Stomach (tissue), 9 donors: ENCODE data around the gene G6PC3. TPM values are rescaled to one million over a fixed set of nuclear protein-coding genes. Genes with fewer than 3 reads are reported as not detected.

Experiments used
- DNase-seq, 2 donors: peaks; one replicate each; pipeline versions ENCODE4 v3.0.0 to v3.0.0-alpha.2; 2013 to 2019
- H3K27ac ChIP-seq, 5 donors: fragments of 200-600 bp in 4 of 5; sonication (generic) in 4 of 5; one replicate each; pipeline ENCODE4 v1.5.1; 2013 to 2019; ENCODE audit warnings: mild to moderate bottlenecking in 1 of 5, moderate library complexity in 1 of 5
- H3K27me3 ChIP-seq, 3 donors: fragments of 200-600 bp; sonication (generic); one replicate each; pipeline ENCODE4 v1.5.1; 2017 to 2019; ENCODE audit warnings: mixed run types in 1 of 3
- H3K36me3 ChIP-seq, 4 donors: fragments of 200-600 bp; sonication (generic); 1 replicate in 3 of 4; 2 replicates in 1 of 4; pipeline ENCODE4 v1.5.1; 2016 to 2019
- H3K4me1 ChIP-seq, 4 donors: fragments of 200-600 bp; sonication (generic); one replicate each; pipeline ENCODE4 v1.5.1; 2016 to 2019
- H3K4me3 ChIP-seq, 4 donors: fragments of 200-600 bp; sonication (generic) in 3 of 4; one replicate each; pipeline ENCODE4 v1.5.1; 2016 to 2019; ENCODE audit warnings: mild to moderate bottlenecking in 1 of 4
- H3K9me3 ChIP-seq, 4 donors: fragments of 200-600 bp; sonication (generic); one replicate each; pipeline ENCODE4 v1.5.1; 2016 to 2019
- EP300 ChIP-seq: sonication (generic); formaldehyde crosslinking; IDR thresholded peaks from one replicate; pipeline ENCODE4 v1.6.1; 2017; ENCODE audit warnings: antibody characterized with exemption
- POLR2A ChIP-seq, 4 donors: fragments of 450-650 bp; IDR thresholded peaks; one replicate each; pipeline ENCODE4 v1.6.1; 2016; ENCODE audit warnings: antibody characterized with exemption in 4 of 4, control low read depth in 2 of 4, mild to moderate bottlenecking in 1 of 4, moderate library complexity in 1 of 4
- POLR2AphosphoS5 ChIP-seq, 3 donors: sonication (generic); formaldehyde crosslinking; IDR thresholded peaks; one replicate each; pipeline ENCODE4 v1.6.1; 2016; ENCODE audit warnings: antibody characterized with exemption in 3 of 3
- WGBS, 5 donors: extraction: QIAGEN DNeasy Blood & Tissue Kit in 3 of 5; methylation state at CpG; one replicate each; pipeline versions ENCODE4 v1.1.5 to v1.1.7; 2013 to 2018; 5-methylcytosine and 5-hydroxymethylcytosine counted together
- intact Hi-C: fragments of 100-400 bp; cut with DNase I; formaldehyde crosslinking; loops from one replicate; pipeline ENCODE4 v1.15.1; 2023; ENCODE audit warnings: low total_unique reads
- polyA plus RNA-seq, 3 donors: library from polyadenylated mRNA; stranded (reverse); fragments of 200-250 nt; gene quantifications; one replicate each; pipeline ENCODE4 v1.2.3, GENCODE V29; 2013
- total RNA-seq, 5 donors: library from RNA; depleted of rRNA; stranded (reverse); fragments of >200 nt; gene quantifications; one replicate each; pipeline versions ENCODE4 v1.1.0 to v1.2.3, GENCODE V29; 2014 to 2016
- TF ChIP-seq, protein P1 (sequence below), 7 experiments: fragments of 450-650 bp in 4 of 7; fragments of 200-600 bp in 3 of 7; sonication (generic) in 3 of 7; IDR thresholded peaks; one replicate each; pipeline ENCODE4 v1.5.1; 2016 to 2019; ENCODE audit warnings: antibody characterized with exemption in 7 of 7, control low read depth in 2 of 7, mild to moderate bottlenecking in 1 of 7
- donor health status: healthy with polysubstance abuse.
- donor health status: Bipolar disorder and iron deficiency.
- donor health status: healthy.

The G6PC3 gene
- total and polyA plus RNA-seq, 8 donors, result 10.5 to 132 (median 39.4) TPM

DNA sequence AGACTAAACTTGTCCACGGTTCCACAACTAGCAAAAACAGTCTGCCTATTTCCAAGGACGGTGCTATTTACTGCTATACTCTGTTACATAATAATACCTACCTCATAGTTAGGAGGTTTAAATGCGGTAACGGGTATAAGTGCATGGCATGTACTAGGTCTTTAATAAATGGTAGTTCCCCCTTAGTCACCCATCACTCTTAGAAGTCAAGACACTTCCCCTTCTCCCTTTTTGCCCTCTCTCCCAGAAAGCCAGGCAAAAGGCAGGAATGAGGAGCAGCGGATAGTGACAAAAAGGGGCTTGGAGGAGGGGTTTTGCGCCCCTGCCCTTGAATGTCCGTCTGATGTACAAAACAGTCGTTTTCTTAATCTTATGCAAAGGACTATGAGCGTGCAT lies 3.0 kb upstream of the G6PC3 start:
- WGBS, 5 donors, result 81 to 92% (median 89%) methylated on average over 9 of the region's 9 CpGs
- peak overlapping the region in 4 of 5 donors; percentile 93 to 96 (median 95) for H3K27ac ChIP-seq
- intact Hi-C loops, result no loop called here

GRCh38 chr17:44069974-44070454 lies 521 bp upstream of the G6PC3 start:
- Histone ChIP-seq H3K4me3 (peak overlapping the region; percentile 67 to 79 (median 74)), H3K4me1 (peaks cover 22 to 65% (median 46%) of the 10 kb centered on the region in 4 donors), H3K27me3 (no peaks in the 10 kb centered on the region), H3K27ac (peak overlapping the region; percentile 91 to 95 (median 93)), H3K36me3 (peaks cover 6 to 16% (median 9%) of the 10 kb centered on the region in 4 donors), H3K9me3 (no peaks in the 10 kb centered on the region)
- WGBS, 5 donors, result 25 to 35% (median 28%) methylated on average over 7 of the region's 7 CpGs
- intact Hi-C loops, result loop anchor here (5.0 kb wide), 1 partner anchor 42 kb away; no protein-coding TSS in a partner anchor
- peak in 1 of 2 donors; percentile 46 for DNase-seq
- TF ChIP-seq, protein P1, sequence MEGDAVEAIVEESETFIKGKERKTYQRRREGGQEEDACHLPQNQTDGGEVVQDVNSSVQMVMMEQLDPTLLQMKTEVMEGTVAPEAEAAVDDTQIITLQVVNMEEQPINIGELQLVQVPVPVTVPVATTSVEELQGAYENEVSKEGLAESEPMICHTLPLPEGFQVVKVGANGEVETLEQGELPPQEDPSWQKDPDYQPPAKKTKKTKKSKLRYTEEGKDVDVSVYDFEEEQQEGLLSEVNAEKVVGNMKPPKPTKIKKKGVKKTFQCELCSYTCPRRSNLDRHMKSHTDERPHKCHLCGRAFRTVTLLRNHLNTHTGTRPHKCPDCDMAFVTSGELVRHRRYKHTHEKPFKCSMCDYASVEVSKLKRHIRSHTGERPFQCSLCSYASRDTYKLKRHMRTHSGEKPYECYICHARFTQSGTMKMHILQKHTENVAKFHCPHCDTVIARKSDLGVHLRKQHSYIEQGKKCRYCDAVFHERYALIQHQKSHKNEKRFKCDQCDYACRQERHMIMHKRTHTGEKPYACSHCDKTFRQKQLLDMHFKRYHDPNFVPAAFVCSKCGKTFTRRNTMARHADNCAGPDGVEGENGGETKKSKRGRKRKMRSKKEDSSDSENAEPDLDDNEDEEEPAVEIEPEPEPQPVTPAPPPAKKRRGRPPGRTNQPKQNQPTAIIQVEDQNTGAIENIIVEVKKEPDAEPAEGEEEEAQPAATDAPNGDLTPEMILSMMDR (IDR thresholded peaks at IDR 0.05), result no peak
- TF ChIP-seq POLR2AphosphoS5 (IDR thresholded peaks at IDR 0.05), result no peak

More for the DNA sequence above, 3.0 kb upstream of the G6PC3 start:
- Histone ChIP-seq H3K4me1 (peaks cover 34 to 71% (median 50%) of the 10 kb centered on the region in 4 donors), H3K36me3 (peaks cover 9 to 19% (median 15%) of the 10 kb centered on the region in 4 donors), H3K9me3 (no peaks in the 10 kb centered on the region), H3K4me3 (no peak overlapping the region), H3K27me3 (no peaks in the 10 kb centered on the region)
- TF ChIP-seq, protein P1 (IDR thresholded peaks at IDR 0.05), result no peak
- TF ChIP-seq EP300, result no peak
- no peak for TF ChIP-seq POLR2A (IDR thresholded peaks at IDR 0.05)
- no peak for TF ChIP-seq POLR2AphosphoS5 (IDR thresholded peaks at IDR 0.05)
- DNase-seq, result no peak

DNA sequence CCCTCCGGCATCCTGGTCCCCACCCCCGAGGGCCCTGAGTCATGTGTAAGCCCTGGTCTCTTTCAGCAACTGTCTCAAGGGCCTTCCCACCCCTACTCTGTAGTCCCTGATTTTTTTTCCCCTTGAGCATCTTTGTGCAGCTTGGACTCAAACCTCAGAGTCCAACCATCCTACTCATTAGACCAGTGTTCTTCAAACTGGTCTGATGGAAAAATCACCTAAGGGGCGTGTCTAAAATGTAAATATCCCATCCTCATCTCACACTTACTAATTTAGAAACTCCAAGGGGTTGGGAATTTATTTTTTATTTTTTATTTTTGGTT lies 624 bp downstream of the G6PC3 start:
- intact Hi-C loops, result loop anchor here (5.0 kb wide), 1 partner anchor 41 kb away; no protein-coding TSS in a partner anchor
- Histone ChIP-seq H3K4me1 (peaks cover 22 to 55% (median 36%) of the 10 kb centered on the region in 4 donors), H3K27me3 (no peaks in the 10 kb centered on the region), H3K4me3 (peak overlapping the region; percentile 67 to 79 (median 74)), H3K9me3 (no peaks in the 10 kb centered on the region), H3K27ac (peak overlapping the region; percentile 91 to 95 (median 93)), H3K36me3 (peaks cover 17 to 27% (median 20%) of the 10 kb centered on the region in 4 donors)
- WGBS, 5 donors, result 1% methylated on average over 3 of the region's 3 CpGs
- no peak for DNase-seq
- TF ChIP-seq EP300 (no peak), POLR2AphosphoS5 (IDR thresholded peaks at IDR 0.05) (no peak), POLR2A (IDR thresholded peaks at IDR 0.05) (no peak)
- TF ChIP-seq, protein P1 (IDR thresholded peaks at IDR 0.05), result no peak

GRCh38 chr17:44071772-44072171 lies 1.2 kb downstream of the G6PC3 start:
- peak overlapping the region; percentile 67 to 79 (median 74) for H3K4me3 ChIP-seq
- H3K4me1 ChIP-seq, result peaks cover 22 to 55% (median 35%) of the 10 kb centered on the region in 4 donors
- TF ChIP-seq, protein P1 (IDR thresholded peaks at IDR 0.05), result peak in 1 of 7 experiments; percentile 0
- TF ChIP-seq EP300, result no peak
- no peaks in the 10 kb centered on the region for H3K9me3 ChIP-seq
- peak overlapping the region in 4 of 5 donors; percentile 91 to 95 (median 92) for H3K27ac ChIP-seq
- no peak for DNase-seq
- intact Hi-C loops, result loop anchor here (5.0 kb wide), 1 partner anchor 41 kb away; no protein-coding TSS in a partner anchor
- peaks cover 21 to 34% (median 26%) of the 10 kb centered on the region in 4 donors for H3K36me3 ChIP-seq
- H3K27me3 ChIP-seq, result no peaks in the 10 kb centered on the region
- 35 to 44% (median 39%) methylated on average over 2 of the region's 2 CpGs for WGBS, 5 donors
